HG03469 (cell line): ENCODE data around the gene COL19A1.
"Not testable (repeated sequence)": the region's sequence is repeated elsewhere in the genome, so short reads cannot be mapped to it uniquely, and the experiment has no call there.

Experiments
- ATAC-seq: cut with Tn5 transposase; IDR thresholded peaks from one replicate; pipeline ENCODE4 v1.9.1; 2021; ENCODE audit warnings: mild to moderate bottlenecking, moderate library complexity, moderate number of reproducible peaks; ENCODE audit not compliant: unreplicated experiment

The COL19A1 gene

DNA sequence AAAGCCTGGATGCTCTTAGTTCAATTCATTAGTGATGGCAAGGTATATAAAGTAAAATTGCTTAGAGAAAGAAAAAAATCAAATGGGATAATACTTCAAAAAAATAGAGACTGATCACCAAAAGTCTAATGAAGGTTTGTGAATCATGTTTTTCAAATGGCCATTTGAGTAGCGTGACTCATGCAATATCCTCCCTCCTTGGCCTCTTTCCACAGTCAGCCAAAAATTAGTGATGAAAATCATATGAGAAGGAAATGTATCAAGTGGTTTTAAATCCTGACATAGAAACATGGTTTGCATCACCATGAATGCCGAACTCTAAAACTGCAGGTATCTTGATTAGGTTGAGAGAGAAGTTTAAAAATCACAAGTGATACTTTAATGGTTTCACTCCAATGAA, 1.2 kb upstream of the COL19A1 start:
- no peak for ATAC-seq

DNA sequence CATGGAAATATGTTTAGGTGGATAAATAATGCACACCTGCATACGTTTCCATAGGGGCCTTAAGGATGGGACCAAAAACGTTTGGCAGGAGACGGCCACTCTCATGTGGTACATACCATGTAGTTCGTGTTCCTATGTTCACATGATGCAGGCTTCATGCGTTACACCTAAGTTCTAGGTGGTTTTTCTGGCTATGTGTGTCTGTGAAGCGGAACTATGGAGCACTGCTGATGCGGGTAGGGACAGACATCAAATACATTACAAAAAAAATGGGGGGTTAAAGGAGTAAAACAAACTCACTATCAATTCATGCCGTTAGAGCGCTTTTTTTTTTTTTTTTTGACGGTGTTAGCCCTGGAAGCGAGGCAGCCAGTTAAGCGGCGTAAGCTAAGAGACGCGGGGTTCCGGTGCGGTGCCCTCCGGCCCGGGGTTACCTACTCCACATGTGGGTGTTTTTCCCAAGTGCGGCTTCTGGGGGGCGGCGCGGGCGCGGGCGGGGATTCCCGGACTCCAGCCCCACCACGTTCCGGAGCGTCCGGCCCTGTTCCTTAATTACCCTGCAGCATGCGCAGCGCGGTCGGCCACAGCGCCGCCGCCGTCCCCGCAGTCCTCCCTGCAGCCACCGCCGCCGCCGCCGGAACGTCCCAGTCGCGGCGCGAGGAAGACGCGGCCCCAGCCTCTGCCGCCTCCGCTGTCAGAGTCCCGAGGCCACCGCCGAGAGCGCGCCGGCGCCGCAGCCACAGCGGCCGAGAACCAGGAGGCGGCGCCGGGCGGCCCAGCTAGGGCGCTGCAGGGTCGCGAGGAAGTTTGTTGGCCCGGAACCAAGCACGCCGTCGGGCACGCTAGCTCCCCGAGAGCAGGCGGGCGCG, 648 bp downstream of the COL19A1 start:
- peak; percentile 51 for ATAC-seq

DNA sequence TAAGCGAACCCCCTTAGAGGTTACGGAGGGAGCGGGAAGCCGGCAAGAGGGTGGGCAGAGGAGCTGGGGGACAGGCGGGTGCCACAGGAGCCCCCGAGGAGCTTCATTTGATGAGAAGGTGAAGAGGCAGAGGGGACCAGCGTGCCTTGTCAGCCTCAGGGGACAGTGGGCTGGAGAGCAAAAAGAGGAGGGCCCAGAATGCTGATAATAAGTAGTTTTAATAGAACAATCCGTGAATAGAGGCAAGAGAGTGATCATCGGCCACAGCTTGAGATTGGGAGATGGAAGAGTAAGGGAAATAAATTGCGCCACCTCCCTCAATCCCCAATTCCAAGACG, 1.3 kb downstream of the COL19A1 start:
- no peak for ATAC-seq

DNA sequence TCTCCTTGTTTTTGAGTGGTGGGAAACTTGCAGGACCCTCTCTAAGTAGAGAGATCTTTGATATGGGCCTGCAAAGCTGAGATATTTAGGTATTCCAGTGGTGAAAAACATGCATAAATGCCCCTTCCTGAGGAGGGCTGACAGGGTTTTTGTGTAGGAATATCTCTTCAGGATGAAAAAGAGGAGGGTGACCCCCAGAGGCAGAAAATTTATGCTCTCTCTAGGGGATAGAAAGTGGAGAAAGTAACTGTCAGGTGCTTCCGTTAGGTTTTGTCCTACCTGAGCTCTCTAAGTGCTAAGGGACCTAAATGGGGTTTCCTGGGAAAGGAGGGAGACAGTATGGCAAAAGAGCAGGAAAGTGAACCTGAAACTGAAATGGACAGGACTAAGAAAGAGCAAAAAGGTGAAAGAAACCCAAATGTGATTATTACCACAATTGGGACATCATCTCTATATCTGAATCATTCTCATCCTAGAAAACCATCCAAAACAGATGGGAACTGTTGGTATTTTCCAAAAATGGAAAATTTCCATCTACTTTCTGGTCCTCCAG, 2.0 kb downstream of the COL19A1 start:
- ATAC-seq: no peak

DNA sequence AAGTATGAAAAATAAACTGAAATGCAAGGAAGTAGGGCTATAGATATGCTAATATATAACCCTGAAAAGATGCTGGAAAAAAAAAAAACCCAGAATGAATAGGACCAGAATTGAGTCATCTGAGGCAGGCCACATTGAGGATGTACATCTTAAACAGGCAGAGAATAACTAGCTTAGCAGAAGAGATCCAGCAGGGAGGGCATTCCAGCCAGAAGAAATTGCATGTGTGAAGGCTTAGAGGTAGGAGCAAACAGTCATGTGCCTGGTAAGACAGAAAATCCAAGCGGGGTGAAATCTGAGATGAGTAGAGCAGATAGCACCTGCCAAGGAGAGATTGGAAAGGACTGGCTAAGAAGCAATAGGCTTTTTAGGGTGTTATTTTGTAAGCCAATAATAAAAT, 2.6 kb downstream of the COL19A1 start:
- ATAC-seq: no peak

DNA sequence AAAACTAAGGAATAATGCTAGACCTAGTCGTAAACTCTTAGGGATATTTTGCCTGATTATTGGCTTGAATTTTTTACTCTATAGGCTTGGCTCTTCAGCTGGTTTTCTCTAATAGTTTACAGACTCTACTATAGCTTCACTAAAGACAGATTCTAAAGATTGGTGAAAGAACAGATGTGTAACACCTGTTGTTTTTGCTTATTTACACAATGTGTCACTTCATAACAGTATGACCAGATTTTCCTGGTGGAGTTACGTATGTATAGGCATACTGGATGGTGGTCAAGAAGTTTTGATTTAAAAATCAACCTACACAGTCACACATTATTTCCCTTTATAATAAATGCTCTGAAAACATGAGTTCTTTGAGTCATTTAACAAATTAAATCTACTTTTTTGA, 4.8 kb downstream of the COL19A1 start:
- no peak for ATAC-seq

DNA sequence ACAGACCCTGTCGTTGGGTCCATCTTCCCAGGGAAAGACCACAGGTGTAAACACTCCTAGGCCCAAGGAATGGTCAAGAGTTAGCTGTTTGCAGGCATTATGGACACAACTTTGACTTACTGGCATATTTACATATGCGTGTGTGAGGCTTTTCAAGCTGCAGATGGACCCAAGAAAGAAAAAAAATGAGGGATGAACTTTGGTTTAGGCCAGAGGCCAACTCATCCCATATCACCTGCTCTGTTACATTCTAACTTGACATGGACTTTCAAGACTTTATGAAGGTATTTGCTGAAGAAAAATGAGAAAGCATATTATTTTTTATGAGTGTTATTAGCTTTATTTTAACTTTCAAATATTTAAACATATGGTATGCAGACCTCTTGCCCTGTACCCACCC, 6.9 kb downstream of the COL19A1 start:
- ATAC-seq: no peak

DNA sequence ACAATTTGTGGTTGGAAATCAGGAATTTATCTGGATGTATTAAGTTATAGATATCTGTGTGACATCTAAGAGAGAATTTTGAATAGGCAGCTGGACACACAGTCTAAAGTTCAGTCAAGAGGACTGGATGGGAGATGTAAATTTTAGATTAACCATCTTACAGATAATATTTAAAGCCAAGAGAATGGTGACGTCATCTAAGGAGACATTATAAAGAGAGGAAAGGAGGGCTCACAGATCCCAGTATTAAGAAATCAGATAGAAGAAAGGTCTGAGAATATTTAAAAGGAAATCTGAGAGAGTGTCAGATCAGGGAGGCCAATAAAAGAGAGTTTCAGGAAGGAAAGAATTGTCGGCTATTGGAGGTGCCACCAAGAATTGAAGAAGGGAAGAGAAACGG, 9.4 kb downstream of the COL19A1 start:
- ATAC-seq: no peak

DNA sequence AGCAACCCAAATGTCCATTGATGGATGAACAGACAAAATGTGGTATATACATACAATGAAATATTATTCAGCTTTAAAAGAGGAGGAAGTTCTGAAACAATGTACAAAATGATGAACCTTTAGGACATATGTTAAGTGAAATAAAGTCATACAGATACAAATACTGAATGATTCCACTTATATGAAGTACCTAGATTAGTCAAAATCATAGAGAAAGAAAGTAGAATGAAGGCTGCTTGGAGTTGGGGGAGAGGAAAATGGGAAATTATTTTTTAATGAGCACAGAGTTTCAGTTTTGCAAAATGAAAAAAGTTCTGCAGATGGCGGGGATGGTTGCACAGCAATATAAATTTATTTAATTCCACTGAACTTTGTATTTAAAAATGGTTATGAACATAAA, 12.4 kb downstream of the COL19A1 start:
- ATAC-seq: no peak

DNA sequence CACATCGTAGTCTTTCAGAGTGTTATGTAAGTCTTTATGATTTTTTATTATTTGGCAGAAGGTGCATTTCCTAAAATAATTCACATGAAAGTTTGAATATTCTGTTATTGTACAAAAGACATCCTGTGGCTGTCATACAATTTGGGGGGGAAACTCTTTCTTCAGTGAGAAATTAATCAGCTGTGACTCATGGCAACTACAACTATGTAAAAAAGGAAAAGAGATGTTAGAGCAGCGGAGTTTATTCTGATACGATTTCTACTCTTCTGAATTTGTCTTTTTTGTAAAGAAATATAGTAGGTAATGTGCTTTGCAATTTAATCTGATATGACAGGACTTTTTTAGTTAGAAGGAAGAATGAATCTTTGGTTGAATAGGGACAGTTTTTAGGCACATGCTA, 14.2 kb downstream of the COL19A1 start:
- ATAC-seq: no peak

DNA sequence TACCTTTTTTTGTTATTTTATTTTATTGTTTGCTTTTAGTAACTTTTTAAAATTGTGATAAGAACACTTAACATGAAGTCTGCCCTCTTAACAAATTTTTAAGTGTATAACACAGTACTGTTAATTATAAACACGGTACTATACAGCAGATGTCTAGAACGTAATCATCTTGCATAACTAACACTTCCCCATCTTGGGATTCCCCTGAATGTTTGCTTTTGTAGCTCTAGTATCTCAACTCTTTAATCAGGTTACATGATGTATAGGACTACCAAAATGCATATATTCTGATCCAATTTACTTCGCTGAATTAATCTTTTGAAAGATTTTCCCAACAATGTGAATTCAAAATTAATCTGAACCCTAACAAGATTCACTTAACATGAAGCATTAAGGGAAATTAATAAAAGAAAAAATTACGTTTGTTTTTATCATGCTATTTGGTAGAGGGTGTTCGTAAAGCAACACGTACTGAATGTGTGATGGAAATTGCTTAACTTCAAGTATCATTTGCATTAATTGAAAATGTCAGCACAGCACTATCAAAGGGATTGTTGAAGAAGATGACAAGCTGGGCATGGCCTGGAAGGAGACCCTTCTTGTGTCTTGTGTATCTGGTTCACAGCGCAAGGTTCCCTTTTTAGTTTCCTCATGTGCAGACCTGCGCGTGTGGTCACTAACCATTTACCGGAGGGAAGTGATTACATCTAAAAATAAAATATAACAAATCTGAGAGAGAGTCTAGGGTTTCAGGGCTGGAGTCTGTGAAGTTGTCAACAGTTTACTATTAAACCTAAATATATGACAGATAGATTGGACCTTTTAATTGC, 15.2 kb downstream of the COL19A1 start:
- ATAC-seq: peak; percentile 66

DNA sequence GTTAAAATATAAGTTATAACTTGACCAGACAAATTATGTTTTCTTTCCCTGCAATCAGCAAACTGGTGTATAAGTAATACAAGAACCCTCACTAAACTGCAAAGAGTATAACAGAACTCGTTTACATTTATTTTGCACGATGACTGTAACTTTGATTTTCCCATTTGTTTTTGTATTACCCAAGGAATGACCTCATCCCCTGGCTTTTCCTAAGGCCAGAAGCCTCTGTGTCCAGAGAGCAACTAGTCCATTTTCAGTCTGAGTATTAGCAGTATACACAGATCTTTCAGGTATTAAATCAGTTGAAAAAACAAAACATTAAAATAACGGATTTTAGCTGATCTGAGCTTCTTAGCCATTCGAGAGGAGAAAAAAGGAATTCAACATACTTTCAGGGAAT, 17.2 kb downstream of the COL19A1 start:
- ATAC-seq: no peak

DNA sequence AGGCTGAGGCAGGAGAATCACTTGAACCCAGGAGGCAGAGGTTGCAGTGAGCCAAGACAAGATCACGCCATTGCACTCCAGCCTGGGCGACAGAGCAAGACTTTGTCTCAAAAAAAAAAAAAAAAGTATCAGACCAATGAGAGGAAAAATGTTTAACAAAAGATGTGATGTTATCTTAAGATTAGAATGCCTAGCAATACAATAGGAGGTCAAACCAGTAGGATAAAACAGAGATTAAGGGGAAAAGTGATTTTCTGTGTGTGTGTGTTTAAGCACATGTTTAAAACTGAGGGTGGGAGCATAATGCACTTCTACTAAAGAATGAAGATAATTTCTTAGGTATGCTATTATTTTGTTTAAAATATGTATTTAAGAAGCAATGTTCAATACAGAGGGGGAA, 17.9 kb downstream of the COL19A1 start:
- ATAC-seq: no peak

DNA sequence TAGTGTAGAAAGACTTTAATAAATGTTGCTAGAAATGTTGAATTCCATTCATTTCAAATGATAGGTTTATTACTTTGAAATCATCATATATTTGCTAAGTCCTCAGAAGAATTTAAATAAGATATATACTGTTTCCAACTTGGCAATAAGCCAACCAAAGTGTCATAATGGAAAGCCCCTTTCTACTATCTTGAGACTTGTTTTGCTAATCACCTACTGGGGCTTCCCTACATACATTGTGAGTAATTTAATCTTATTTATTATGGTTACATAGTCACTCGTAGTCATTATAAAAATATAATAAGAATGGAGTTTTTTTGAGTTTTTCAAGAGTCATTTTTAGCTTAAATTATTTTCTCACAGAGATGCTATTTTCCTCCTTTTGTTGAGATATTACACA, 20.7 kb downstream of the COL19A1 start:
- no peak for ATAC-seq

DNA sequence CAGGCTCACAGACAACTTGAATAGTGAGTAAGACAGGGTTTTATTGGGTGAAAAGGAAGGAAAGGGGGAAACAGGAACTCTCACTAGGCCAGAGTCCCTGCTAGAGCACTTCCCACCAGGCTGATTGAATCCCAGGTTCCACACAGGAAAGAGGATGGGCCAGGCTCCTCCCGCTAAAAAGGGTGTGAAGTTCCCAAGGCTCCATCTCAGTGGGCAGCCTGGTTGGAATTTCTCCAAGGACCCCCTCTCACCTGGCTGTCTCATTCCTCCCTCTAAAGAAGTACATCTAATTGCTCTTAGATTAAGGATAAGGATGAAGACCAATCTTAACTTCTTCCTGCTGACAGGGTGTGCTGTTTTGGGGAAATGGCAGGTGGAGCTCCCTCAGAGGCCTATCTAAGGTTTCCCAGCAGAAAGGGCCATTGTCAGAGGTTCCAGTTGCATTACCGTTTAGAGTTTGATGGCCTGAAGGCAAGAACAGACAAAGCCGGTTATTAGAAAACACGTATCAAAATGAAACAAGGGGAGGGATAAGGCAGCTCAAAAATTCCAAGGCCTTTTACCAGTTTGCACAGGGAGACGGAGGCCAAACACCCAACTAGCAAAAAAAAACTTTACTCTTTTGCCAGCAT, 21.5 kb downstream of the COL19A1 start:
- ATAC-seq: no peak

DNA sequence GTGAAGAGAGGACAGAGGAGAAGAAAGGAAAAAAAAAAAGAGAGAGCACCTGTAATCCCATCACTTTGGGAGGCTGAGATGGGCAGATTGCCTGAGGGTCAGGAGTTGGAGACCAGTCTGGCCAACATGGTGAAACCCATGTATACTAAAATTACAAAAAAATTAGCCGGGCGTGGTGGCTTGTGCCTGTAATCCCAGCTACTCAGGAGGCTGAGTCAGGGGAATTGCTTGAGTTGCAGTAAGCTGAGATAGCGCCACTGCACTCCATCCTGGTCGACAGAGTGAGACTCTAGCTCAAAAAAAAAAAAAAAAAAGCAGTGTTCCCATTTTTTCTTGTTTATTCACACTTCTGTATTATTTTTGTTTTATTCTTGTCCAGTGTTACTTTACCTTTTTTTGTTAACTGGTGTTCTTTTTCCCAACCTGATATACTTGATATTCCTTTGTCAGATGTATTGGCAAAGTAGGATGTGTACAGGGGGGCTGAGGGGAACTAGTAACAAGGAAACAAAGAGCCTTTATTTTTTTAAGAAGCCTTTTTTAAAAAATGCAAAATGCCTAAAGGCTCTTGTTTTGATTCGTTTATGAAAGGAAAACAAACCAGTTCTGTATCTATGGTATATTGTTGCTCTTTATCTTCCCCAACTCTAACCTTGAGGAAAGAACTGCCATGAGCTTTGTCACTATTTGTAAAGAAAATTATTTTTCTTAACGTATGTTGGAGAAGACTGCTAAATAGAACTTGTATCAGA, 22.3 kb downstream of the COL19A1 start:
- no peak for ATAC-seq

DNA sequence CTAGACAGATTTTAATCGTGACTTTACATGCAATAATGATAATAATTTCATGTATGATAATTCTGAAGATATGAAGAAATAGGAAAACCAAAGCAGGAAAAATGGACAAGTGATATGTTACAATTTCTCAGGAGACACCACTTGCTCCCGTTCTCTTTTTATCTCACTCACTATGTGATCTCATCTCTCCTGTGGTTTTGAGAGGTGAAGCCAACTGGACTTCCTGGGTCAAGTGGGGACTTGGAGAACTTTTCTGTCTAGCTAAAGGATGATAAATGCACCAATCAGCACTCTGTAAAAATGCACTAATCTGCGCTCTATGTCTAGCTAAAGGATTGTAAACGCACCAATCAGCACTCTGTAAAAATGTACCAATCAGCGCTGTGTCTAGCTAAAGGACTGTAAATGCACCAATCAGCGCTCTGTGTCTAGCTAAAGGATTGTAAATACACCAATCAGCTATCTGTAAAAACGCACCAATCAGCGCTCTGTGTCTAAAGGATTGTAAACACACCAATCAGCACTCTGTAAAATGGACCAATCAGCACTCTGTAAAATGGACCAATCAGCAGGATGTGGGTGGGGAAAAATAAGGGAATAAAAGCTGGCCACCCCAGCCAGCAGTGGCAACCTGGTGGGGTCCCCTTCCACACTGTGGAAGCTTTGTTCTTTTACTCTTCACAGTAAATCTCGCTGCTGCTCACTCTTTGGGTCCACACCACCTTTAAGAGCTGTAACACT, 23.0 kb downstream of the COL19A1 start:
- ATAC-seq: not testable (repeated sequence)

DNA sequence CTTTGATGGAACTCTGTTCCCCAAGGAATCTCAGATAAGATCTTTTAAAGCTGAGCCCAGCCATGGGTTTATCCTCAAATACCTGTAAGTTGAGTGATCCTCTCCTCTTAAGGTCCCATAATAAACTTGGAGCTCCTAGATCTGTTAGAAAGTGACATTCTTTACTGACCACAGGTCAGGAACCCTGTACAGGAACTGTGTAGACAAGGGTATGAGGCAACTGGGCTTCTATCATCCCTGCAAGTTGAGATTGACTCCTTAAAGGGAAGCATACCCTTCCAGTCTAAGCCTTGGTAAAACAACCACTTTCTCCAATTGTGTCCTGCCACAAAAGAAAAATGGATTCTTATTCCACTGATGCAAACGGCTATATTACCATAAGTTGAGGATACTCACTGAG, 26.2 kb downstream of the COL19A1 start:
- not testable (repeated sequence) for ATAC-seq

DNA sequence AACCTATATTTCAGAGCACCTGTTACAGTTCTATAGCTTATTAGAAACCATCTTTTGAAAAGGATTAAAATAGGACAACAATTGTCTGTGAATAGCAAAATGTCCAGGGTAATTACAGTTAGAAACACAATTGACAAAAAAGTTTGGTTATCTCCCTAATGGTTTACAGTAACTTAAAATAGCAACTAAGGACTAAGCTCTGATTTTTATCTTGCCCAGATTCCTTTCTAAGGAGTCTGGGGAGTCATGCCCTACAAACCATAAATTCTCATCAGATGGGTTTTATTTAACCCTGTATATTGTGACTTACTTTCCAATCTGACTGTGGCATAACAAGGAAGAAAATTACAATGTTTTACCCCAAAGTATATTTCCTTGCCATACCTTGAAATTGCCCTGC, 26.9 kb downstream of the COL19A1 start:
- ATAC-seq: not testable (repeated sequence)
